Measurements from ENCODE around the gene ACE.

ACE gene

GRCh38 chr17:63491413-63491812 lies 14.6 kb downstream of the ACE start:
- DNase-seq (ENCODE audit: low read depth, low spot score), result no peak

- no peak for DNase-seq (ENCODE audit: low read depth, low spot score)
These were observed 15.2 kb downstream of the ACE start for GRCh38 chr17:63491977-63492618.

GRCh38 chr17:63492940-63493339 lies 16.1 kb downstream of the ACE start:
- DNase-seq (ENCODE audit: low read depth, low spot score), result no peak

GRCh38 chr17:63493411-63493810 lies 16.6 kb downstream of the ACE start:
- DNase-seq (ENCODE audit: low read depth, low spot score), result no peak

- no peak for DNase-seq (ENCODE audit: low read depth, low spot score)
These were observed 17.6 kb downstream of the ACE start for GRCh38 chr17:63494300-63494928.

- DNase-seq (ENCODE audit: low read depth, low spot score), result no peak
These were observed 18.6 kb downstream of the ACE start for GRCh38 chr17:63495491-63495890.

- DNase-seq (ENCODE audit: low read depth, low spot score), result no peak
These were observed 19.3 kb downstream of the ACE start for GRCh38 chr17:63496177-63496576.

GRCh38 chr17:63496663-63497400 lies 20.0 kb downstream of the ACE start:
- DNase-seq (ENCODE audit: low read depth, low spot score), result no peak

- no peak for DNase-seq (ENCODE audit: low read depth, low spot score)
These were observed 21.0 kb downstream of the ACE start for GRCh38 chr17:63497708-63498483.

- no peak for DNase-seq (ENCODE audit: low read depth, low spot score)
These were observed 21.9 kb downstream of the ACE start for GRCh38 chr17:63498626-63499195.

GRCh38 chr17:63500543-63501390 lies 23.9 kb downstream of the ACE start:
- DNase-seq (ENCODE audit: low read depth, low spot score), result no peak

GRCh38 chr17:63503341-63503705 lies 26.5 kb downstream of the ACE start:
- no peak for DNase-seq (ENCODE audit: low read depth, low spot score)

GRCh38 chr17:63504261-63504660 lies 27.4 kb downstream of the ACE start:
- DNase-seq (ENCODE audit: low read depth, low spot score), result no peak

GRCh38 chr17:63505341-63505740 lies 28.5 kb downstream of the ACE start:
- DNase-seq (ENCODE audit: low read depth, low spot score), result no peak

GRCh38 chr17:63506627-63507026 lies 29.8 kb downstream of the ACE start:
- DNase-seq (ENCODE audit: low read depth, low spot score), result no peak

- no peak for DNase-seq (ENCODE audit: low read depth, low spot score)
These were observed 34.5 kb downstream of the ACE start for GRCh38 chr17:63511331-63511730.

- no peak for DNase-seq (ENCODE audit: low read depth, low spot score)
These were observed 35.5 kb downstream of the ACE start for GRCh38 chr17:63512388-63512787.

GRCh38 chr17:63512896-63513644 lies 36.2 kb downstream of the ACE start:
- DNase-seq (ENCODE audit: low read depth, low spot score), result no peak

GRCh38 chr17:63514477-63514876 lies 37.6 kb downstream of the ACE start:
- DNase-seq (ENCODE audit: low read depth, low spot score), result no peak

GRCh38 chr17:63514974-63515373 lies 38.1 kb downstream of the ACE start:
- no peak for DNase-seq (ENCODE audit: low read depth, low spot score)

Measured in activated naive CD8-positive, alpha-beta T cell treated with anti-CD3 and anti-CD28 coated beads, Interleukin-2, amount 50 U/mL, for 16 hours (primary cell).